ENCODE results near the gene BLCAP. TPM values are rescaled to one million over a fixed set of nuclear protein-coding genes. Genes with fewer than 3 reads are reported as not detected.

Gene BLCAP
- total and polyA plus RNA-seq, 4 donors: 12.6 to 72.0 (median 49.2) TPM

- TF ChIP-seq CTCF (IDR thresholded peaks at IDR 0.05; ENCODE audit: low read depth, low read length, missing input control) (no peak), JUND (IDR thresholded peaks at IDR 0.05) (no peak), RAD21 (IDR thresholded peaks at IDR 0.05) (no peak)
Observed at GRCh38 chr20:37533154-37533715, 5.6 kb upstream of the BLCAP start (continued).

- Histone ChIP-seq H3K9ac (ENCODE audit: low read depth in 1 of 2, low read length in 2 of 2) (no peak overlapping the region), H3K4me1 (ENCODE audit: control insufficient read depth in 4 of 4, insufficient read depth in 4 of 4, low read length in 3 of 4) (peaks cover 0 to 9% (median 4%) of the 10 kb centered on the region in 4 donors), H3K27ac (ENCODE audit: low read depth in 1 of 2, low read length in 2 of 2) (no peak overlapping the region), H3K9me3 (ENCODE audit: control insufficient read depth in 4 of 4, low read length in 3 of 4) (no peaks in the 10 kb centered on the region), H3K4me3 (ENCODE audit: low read depth in 1 of 3, low read length in 3 of 3) (no peak overlapping the region), H3K36me3 (ENCODE audit: control insufficient read depth in 4 of 4, insufficient read depth in 3 of 4, low read depth in 1 of 4, low read length in 3 of 4) (no peaks in the 10 kb centered on the region), H3K27me3 (ENCODE audit: control insufficient read depth in 4 of 4, insufficient read depth in 4 of 4, low read length in 3 of 4) (no peaks in the 10 kb centered on the region)
- no peak for DNase-seq (ENCODE audit: low spot score)
- TF ChIP-seq RAD21 (IDR thresholded peaks at IDR 0.05) (no peak), EGR1 (IDR thresholded peaks at IDR 0.05; ENCODE audit: low read depth in 2 of 2) (no peak), HNF4A (conservative IDR thresholded peaks at IDR 0.05) (no peak), SP1 (IDR thresholded peaks at IDR 0.05) (no peak), NR2F2 (IDR thresholded peaks at IDR 0.05) (no peak), ATF3 (IDR thresholded peaks at IDR 0.05) (no peak), JUND (IDR thresholded peaks at IDR 0.05) (no peak), HNF4G (IDR thresholded peaks at IDR 0.05) (no peak)
- 93% methylated on average over 3 of the region's 3 CpGs for WGBS
Observed at GRCh38 chr20:37531856-37532255, 4.2 kb upstream of the BLCAP start.

- Histone ChIP-seq H3K27me3 (ENCODE audit: control insufficient read depth in 4 of 4, insufficient read depth in 4 of 4, low read length in 3 of 4) (no peaks in the 10 kb centered on the region), H3K9ac (ENCODE audit: low read depth in 1 of 2, low read length in 2 of 2) (no peak overlapping the region), H3K4me1 (ENCODE audit: control insufficient read depth in 4 of 4, insufficient read depth in 4 of 4, low read length in 3 of 4) (peaks cover 0 to 16% (median 11%) of the 10 kb centered on the region in 4 donors), H3K27ac (ENCODE audit: low read depth in 1 of 2, low read length in 2 of 2) (no peak overlapping the region), H3K9me3 (ENCODE audit: control insufficient read depth in 4 of 4, low read length in 3 of 4) (no peaks in the 10 kb centered on the region), H3K4me3 (ENCODE audit: low read depth in 1 of 3, low read length in 3 of 3) (no peak overlapping the region), H3K36me3 (ENCODE audit: control insufficient read depth in 4 of 4, insufficient read depth in 3 of 4, low read depth in 1 of 4, low read length in 3 of 4) (no peaks in the 10 kb centered on the region)
- no peak for TF ChIP-seq HNF4A (conservative IDR thresholded peaks at IDR 0.05)
- WGBS: 67% methylated on average over 2 of the region's 2 CpGs
- no peak for DNase-seq (ENCODE audit: low spot score)
Observed at GRCh38 chr20:37530696-37531095, 3.0 kb upstream of the BLCAP start.

GRCh38 chr20:37529968-37530600 is 2.4 kb upstream of the BLCAP start:
- TF ChIP-seq YY1 (IDR thresholded peaks at IDR 0.05) (no peak), JUND (IDR thresholded peaks at IDR 0.05) (no peak), SP1 (IDR thresholded peaks at IDR 0.05) (no peak), TAF1 (conservative IDR thresholded peaks at IDR 0.05) (no peak), CTCF (IDR thresholded peaks at IDR 0.05; ENCODE audit: low read depth, low read length, missing input control) (no peak), NR2F2 (IDR thresholded peaks at IDR 0.05) (no peak), FOXA2 (IDR thresholded peaks at IDR 0.05) (no peak), REST (IDR thresholded peaks at IDR 0.05) (no peak), HNF4G (IDR thresholded peaks at IDR 0.05) (no peak)
- DNase-seq (ENCODE audit: low spot score): no peak
- H3K4me1 ChIP-seq (ENCODE audit: control insufficient read depth in 4 of 4, insufficient read depth in 4 of 4, low read length in 3 of 4): peaks cover 4 to 22% (median 17%) of the 10 kb centered on the region in 4 donors
- H3K27me3 ChIP-seq (ENCODE audit: control insufficient read depth in 4 of 4, insufficient read depth in 4 of 4, low read length in 3 of 4): no peaks in the 10 kb centered on the region
- 92% methylated on average over 10 of the region's 10 CpGs for WGBS
- H3K4me3 ChIP-seq (ENCODE audit: low read depth in 1 of 3, low read length in 3 of 3): no peak overlapping the region
- no peaks in the 10 kb centered on the region for H3K9me3 ChIP-seq (ENCODE audit: control insufficient read depth in 4 of 4, low read length in 3 of 4)
- H3K9ac ChIP-seq (ENCODE audit: low read depth in 1 of 2, low read length in 2 of 2): no peak overlapping the region
- no peaks in the 10 kb centered on the region for H3K36me3 ChIP-seq (ENCODE audit: control insufficient read depth in 4 of 4, insufficient read depth in 3 of 4, low read depth in 1 of 4, low read length in 3 of 4)
- no peak overlapping the region for H3K27ac ChIP-seq (ENCODE audit: low read depth in 1 of 2, low read length in 2 of 2)

Data from liver (tissue), 9 donors.